CD4-positive, alpha-beta T cell (primary cell): ENCODE data around the gene PRAC1. TPM values are rescaled to one million over a fixed set of nuclear protein-coding genes. Genes with fewer than 3 reads are reported as not detected.

Experiments
- ATAC-seq: fragments of 200-7000 bp; cut with Tn5 transposase; one replicate; pipeline ENCODE4 v1.10.0; 2022; ENCODE audit warnings: mild to moderate bottlenecking; ENCODE audit not compliant: poor library complexity
- CTCF ChIA-PET: fragments of 350-600 bp; sonication (Branson Sonifier 250); formaldehyde crosslinking; loops from one replicate; lab custom pipeline; 2021; ENCODE audit warnings: antibody characterized with exemption, inconsistent platforms; lab: Charles Lee
- POLR2A ChIA-PET: fragments of 350-600 bp; sonication (Branson Sonifier 250); formaldehyde crosslinking; loops from one replicate; lab custom pipeline; 2021; ENCODE audit warnings: antibody characterized with exemption, inconsistent platforms; lab: Charles Lee
- DNase-seq, 14 experiments: peaks; one replicate each; pipeline ENCODE4 v3.0.0-alpha.2; 2013 to 2020; ENCODE audit warnings: mixed read lengths in 2 of 14
- H3K27ac ChIP-seq, 2 donors: one replicate each; pipeline versions ENCODE4 v1.5.1 to v1.7.0; 2013; ENCODE audit warnings: low read length in 2 of 2, low read depth in 1 of 2, mild to moderate bottlenecking in 1 of 2
- H3K27me3 ChIP-seq, 2 experiments: 1 replicate in 1 of 2; 2 replicates in 1 of 2; pipeline versions ENCODE4 v1.6.1 to v1.7.0; 2013; ENCODE audit warnings: low read length in 2 of 2, control low read depth in 1 of 2, mild to moderate bottlenecking in 1 of 2, moderate library complexity in 1 of 2; ENCODE audit not compliant: insufficient read depth in 2 of 2, control insufficient read depth in 1 of 2
- H3K36me3 ChIP-seq: one replicate; pipeline ENCODE4 v1.6.1; 2013; ENCODE audit warnings: low read length, control low read depth; ENCODE audit not compliant: insufficient read depth
- H3K4me1 ChIP-seq: one replicate; pipeline ENCODE4 v1.6.1; 2013; ENCODE audit warnings: low read length, control low read depth; ENCODE audit not compliant: insufficient read depth
- H3K4me3 ChIP-seq: one replicate; pipeline ENCODE4 v1.5.1; 2013; ENCODE audit warnings: mild to moderate bottlenecking, low read length, moderate library complexity
- H3K9me3 ChIP-seq, 2 experiments: 1 replicate in 1 of 2; 2 replicates in 1 of 2; pipeline versions ENCODE4 v1.6.1 to v1.7.0; 2013; ENCODE audit warnings: low read length in 2 of 2, mild to moderate bottlenecking in 2 of 2, control low read depth in 1 of 2, moderate library complexity in 1 of 2; ENCODE audit not compliant: control insufficient read depth in 1 of 2, insufficient read depth in 1 of 2
- H3K27ac Mint-ChIP-seq: one replicate; pipeline ENCODE4 v1.8.0; 2020; ENCODE audit warnings: mixed read lengths
- H3K27me3 Mint-ChIP-seq: one replicate; pipeline ENCODE4 v1.8.0; 2021; ENCODE audit warnings: mixed read lengths
- H3K36me3 Mint-ChIP-seq: one replicate; pipeline ENCODE4 v1.8.0; 2021; ENCODE audit warnings: low read depth, mixed read lengths
- H3K4me1 Mint-ChIP-seq: one replicate; pipeline ENCODE4 v1.8.0; 2021; ENCODE audit warnings: low read depth, mixed read lengths
- H3K4me3 Mint-ChIP-seq: one replicate; pipeline ENCODE4 v1.8.0; 2020; ENCODE audit warnings: mild to moderate bottlenecking, mixed read lengths
- H3K9me3 Mint-ChIP-seq: one replicate; pipeline ENCODE4 v1.8.0; 2020; ENCODE audit warnings: mixed read lengths
- CTCF ChIP-seq: fragments of 200-600 bp; IDR thresholded peaks from one replicate; pipeline ENCODE4 v1.8.0; 2022; ENCODE audit warnings: antibody characterized with exemption, mild to moderate bottlenecking
- intact Hi-C, 2 experiments: fragments of 100-400 bp; cut with DNase I in 1 of 2; cut with micrococcal nuclease in 1 of 2; formaldehyde crosslinking; loops; one replicate each; pipeline versions ENCODE4 v1.15.1 to v1.9.0; 2023 to 2025; cut with DNase I, micrococcal nuclease
- total RNA-seq, 174 experiments: library from RNA in 2 of 174; stranded (reverse) in 2 of 174; gene quantifications; one replicate each; pipeline ENCODE4 v1.2.3 and lab custom pipeline; 2021 to 2026

The PRAC1 gene
- total RNA-seq, 2 experiments from 2014 or later: not detected

DNA sequence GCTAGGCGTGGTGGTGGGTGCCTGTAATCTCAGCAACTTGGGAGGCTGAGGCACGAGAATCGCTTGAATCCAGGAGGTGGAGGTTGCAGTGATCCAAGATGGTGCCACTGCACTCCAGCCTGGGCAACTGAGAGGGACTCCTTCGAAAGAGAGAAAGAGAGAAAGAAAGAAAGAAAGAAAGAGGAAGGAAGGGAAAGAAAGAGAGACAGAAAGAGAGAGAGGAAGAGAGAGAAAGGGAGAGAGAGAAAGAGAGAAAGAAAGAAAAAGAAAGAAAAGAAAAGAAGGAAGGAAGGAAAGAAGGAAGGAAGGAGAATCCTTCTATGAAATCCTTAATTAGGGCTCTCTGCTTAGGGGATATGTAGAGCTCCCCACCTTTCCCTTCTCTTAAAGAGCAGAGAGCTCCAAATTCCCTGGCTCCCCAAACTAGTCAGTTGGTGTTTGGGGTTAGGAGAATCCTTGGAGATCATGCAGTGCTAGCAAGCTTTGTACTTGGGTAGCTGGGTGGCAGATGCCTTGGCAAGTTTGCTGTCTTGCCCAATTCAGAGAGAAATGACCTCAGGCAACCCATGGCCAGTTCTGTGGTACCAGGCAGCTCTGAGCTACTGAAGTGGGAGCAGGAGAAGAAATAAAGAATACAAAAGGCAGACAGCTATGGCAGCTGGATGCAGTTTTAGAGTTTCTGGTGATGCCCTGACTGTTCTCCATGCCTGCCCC is 15.2 kb upstream of the PRAC1 start:
- peaks cover 0 to 31% of the 10 kb centered on the region in 2 experiments for H3K9me3 ChIP-seq
- ATAC-seq (no peak), DNase-seq (no peak)
- peaks cover 32% of the 10 kb centered on the region for H3K4me1 ChIP-seq
- no peak overlapping the region for H3K4me3 Mint-ChIP-seq
- POLR2A ChIA-PET: interaction anchor here (0.7 to 1.5 kb wide), 2 partner anchors 9 to 21 kb away, joined by 3 to 6 read pairs; partner anchors contain the start of gene HOXB13
- peaks cover 89 to 97% of the 10 kb centered on the region in 2 experiments for H3K27me3 ChIP-seq
- H3K9me3 Mint-ChIP-seq: no peaks in the 10 kb centered on the region
- H3K27ac ChIP-seq: no peak overlapping the region
- H3K27me3 Mint-ChIP-seq: peaks cover 92% of the 10 kb centered on the region
- H3K4me1 Mint-ChIP-seq: peaks cover 19% of the 10 kb centered on the region
- CTCF ChIA-PET: interaction anchor here (0.6 to 2.1 kb wide), 3 partner anchors 13 to 513 kb away, joined by 3 to 7 read pairs (median 6); no protein-coding TSS in a partner anchor
- H3K36me3 Mint-ChIP-seq: no peaks in the 10 kb centered on the region
- H3K4me3 ChIP-seq: no peak overlapping the region
- TF ChIP-seq CTCF: no peak
- H3K27ac Mint-ChIP-seq: no peak overlapping the region
- intact Hi-C loops: no loop called here
- no peaks in the 10 kb centered on the region for H3K36me3 ChIP-seq

GRCh38 chr17:48735062-48735351 is 12.7 kb upstream of the PRAC1 start:
- Histone ChIP-seq H3K36me3 (no peaks in the 10 kb centered on the region), H3K9me3 (peaks cover 0 to 31% of the 10 kb centered on the region in 2 experiments), H3K27me3 (peaks cover 89 to 95% of the 10 kb centered on the region in 2 experiments), H3K4me3 (no peak overlapping the region), H3K27ac (no peak overlapping the region), H3K4me1 (peaks cover 32% of the 10 kb centered on the region)
- Mint-ChIP-seq H3K27me3 (peaks cover 93% of the 10 kb centered on the region), H3K4me3 (no peak overlapping the region), H3K9me3 (no peaks in the 10 kb centered on the region), H3K27ac (no peak overlapping the region), H3K4me1 (peaks cover 20% of the 10 kb centered on the region), H3K36me3 (no peaks in the 10 kb centered on the region)
- CTCF ChIA-PET: interaction anchor here (1.0 to 1.5 kb wide), 4 partner anchors 8 to 144 kb away, joined by 3 to 4 read pairs (median 3); no protein-coding TSS in a partner anchor
- POLR2A ChIA-PET: no interaction called here
- TF ChIP-seq CTCF: no peak
- DNase-seq: no peak
- ATAC-seq: no peak
- intact Hi-C loops: no loop called here

GRCh38 chr17:48734333-48735061 is 12.2 kb upstream of the PRAC1 start:
- Mint-ChIP-seq H3K4me3 (no peak overlapping the region), H3K9me3 (no peaks in the 10 kb centered on the region), H3K27me3 (peaks cover 98% of the 10 kb centered on the region), H3K36me3 (no peaks in the 10 kb centered on the region), H3K27ac (no peak overlapping the region), H3K4me1 (peaks cover 22% of the 10 kb centered on the region)
- POLR2A ChIA-PET: no interaction called here
- H3K27ac ChIP-seq: no peak overlapping the region
- TF ChIP-seq CTCF: no peak
- no peaks in the 10 kb centered on the region for H3K36me3 ChIP-seq
- no peak for ATAC-seq
- peaks cover 0 to 26% of the 10 kb centered on the region in 2 experiments for H3K9me3 ChIP-seq
- H3K4me1 ChIP-seq: peaks cover 29% of the 10 kb centered on the region
- CTCF ChIA-PET: interaction anchor here (1.0 to 1.5 kb wide), 4 partner anchors 9 to 144 kb away, joined by 3 to 4 read pairs (median 3); no protein-coding TSS in a partner anchor
- intact Hi-C loops: no loop called here
- peaks cover 89 to 95% of the 10 kb centered on the region in 2 experiments for H3K27me3 ChIP-seq
- no peak overlapping the region for H3K4me3 ChIP-seq
- no peak for DNase-seq
